ENCODE results near the gene SOBP.

- no peak for TF ChIP-seq CTCF (IDR thresholded peaks at IDR 0.05)
- no peak for TF ChIP-seq POLR2A (IDR thresholded peaks at IDR 0.05)
Observed at GRCh38 chr6:107557698-107558097, 67.8 kb downstream of the SOBP start.
